ENCODE data around the gene ZSCAN5B. TPM values are rescaled to one million over a fixed set of nuclear protein-coding genes. Genes with fewer than 3 reads are reported as not detected.
"Not testable (repeated sequence)": the region's sequence is repeated elsewhere in the genome, so short reads cannot be mapped to it uniquely, and the experiment has no call there.

The ZSCAN5B gene
- polyA plus RNA-seq, 4 donors = 0.06 TPM; not detected in 3

GRCh38 chr19:56191711-56192110 lies 5.9 kb downstream of the ZSCAN5B start:
- 81 to 84% (median 81%) methylated on average over 10 of the region's 10 CpGs for whole genome bisulfite sequencing, 3 donors
- Histone ChIP-seq H3K27ac (ENCODE audit: low read depth in 1 of 3, low read length in 2 of 3) (no peak overlapping the region), H3K36me3 (ENCODE audit: control insufficient read depth in 3 of 3, insufficient read depth in 2 of 3, low read depth in 1 of 3, low read length in 3 of 3) (no peaks in the 10 kb centered on the region), H3K27me3 (ENCODE audit: control insufficient read depth in 3 of 3, insufficient read depth in 3 of 3, low read length in 3 of 3) (no peaks in the 10 kb centered on the region), H3K4me1 (ENCODE audit: control insufficient read depth in 3 of 3, insufficient read depth in 2 of 3, low read depth in 1 of 3, low read length in 2 of 3) (no peaks in the 10 kb centered on the region), H3K9me3 (ENCODE audit: control insufficient read depth in 2 of 2, insufficient read depth in 1 of 2, low read depth in 1 of 2, low read length in 1 of 2) (no peaks in the 10 kb centered on the region), H3K4me3 (ENCODE audit: low read depth in 1 of 3, low read length in 3 of 3) (no peak overlapping the region)
- no peak for FAIRE-seq
- DNase-seq = no peak

- H3K4me1 ChIP-seq (ENCODE audit: control insufficient read depth in 3 of 3, insufficient read depth in 2 of 3, low read depth in 1 of 3, low read length in 2 of 3) = no peaks in the 10 kb centered on the region
- H3K27me3 ChIP-seq (ENCODE audit: control insufficient read depth in 3 of 3, insufficient read depth in 3 of 3, low read length in 3 of 3) = no peaks in the 10 kb centered on the region
- no peak overlapping the region for H3K27ac ChIP-seq (ENCODE audit: low read depth in 1 of 3, low read length in 2 of 3)
- FAIRE-seq (no peak), DNase-seq (no peak)
- no peaks in the 10 kb centered on the region for H3K36me3 ChIP-seq (ENCODE audit: control insufficient read depth in 3 of 3, insufficient read depth in 2 of 3, low read depth in 1 of 3, low read length in 3 of 3)
- WGBS, 3 donors = 75 to 79% (median 77%) methylated on average over 7 of the region's 7 CpGs
- H3K9me3 ChIP-seq (ENCODE audit: control insufficient read depth in 2 of 2, insufficient read depth in 1 of 2, low read depth in 1 of 2, low read length in 1 of 2) = no peaks in the 10 kb centered on the region
- no peak overlapping the region for H3K4me3 ChIP-seq (ENCODE audit: low read depth in 1 of 3, low read length in 3 of 3)
These were observed 6.5 kb downstream of the ZSCAN5B start for GRCh38 chr19:56191115-56191514.

- peak in 1 of 2 donors; percentile 2 for DNase-seq
- Histone ChIP-seq H3K9me3 (ENCODE audit: control insufficient read depth in 2 of 2, insufficient read depth in 1 of 2, low read depth in 1 of 2, low read length in 1 of 2) (no peaks in the 10 kb centered on the region), H3K36me3 (ENCODE audit: control insufficient read depth in 3 of 3, insufficient read depth in 2 of 3, low read depth in 1 of 3, low read length in 3 of 3) (no peaks in the 10 kb centered on the region), H3K27ac (ENCODE audit: low read depth in 1 of 3, low read length in 2 of 3) (no peak overlapping the region), H3K4me3 (ENCODE audit: low read depth in 1 of 3, low read length in 3 of 3) (no peak overlapping the region), H3K27me3 (ENCODE audit: control insufficient read depth in 3 of 3, insufficient read depth in 3 of 3, low read length in 3 of 3) (no peaks in the 10 kb centered on the region), H3K4me1 (ENCODE audit: control insufficient read depth in 3 of 3, insufficient read depth in 2 of 3, low read depth in 1 of 3, low read length in 2 of 3) (no peaks in the 10 kb centered on the region)
- 72 to 79% (median 79%) methylated on average over 16 to 17 of the region's 17 CpGs for WGBS, 3 donors
- FAIRE-seq = no peak
These were observed 7.8 kb downstream of the ZSCAN5B start for GRCh38 chr19:56189785-56190184.

GRCh38 chr19:56177564-56178243 lies 19.9 kb downstream of the ZSCAN5B start:
- no peak overlapping the region for H3K27ac ChIP-seq (ENCODE audit: low read depth in 1 of 3, low read length in 2 of 3)
- FAIRE-seq (no peak), DNase-seq (no peak)
- H3K4me3 ChIP-seq (ENCODE audit: low read depth in 1 of 3, low read length in 3 of 3) = no peak overlapping the region
- no peaks in the 10 kb centered on the region for H3K4me1 ChIP-seq (ENCODE audit: control insufficient read depth in 3 of 3, insufficient read depth in 2 of 3, low read depth in 1 of 3, low read length in 2 of 3)
- H3K27me3 ChIP-seq (ENCODE audit: control insufficient read depth in 3 of 3, insufficient read depth in 3 of 3, low read length in 3 of 3) = peaks cover 0 to 7% (median 4%) of the 10 kb centered on the region in 3 donors
- H3K36me3 ChIP-seq (ENCODE audit: control insufficient read depth in 3 of 3, insufficient read depth in 2 of 3, low read depth in 1 of 3, low read length in 3 of 3) = no peaks in the 10 kb centered on the region
- no peaks in the 10 kb centered on the region for H3K9me3 ChIP-seq (ENCODE audit: control insufficient read depth in 2 of 2, insufficient read depth in 1 of 2, low read depth in 1 of 2, low read length in 1 of 2)
- WGBS, 3 donors = 34 to 57% (median 48%) methylated on average over 11 of the region's 11 CpGs

GRCh38 chr19:56176881-56177280 lies 20.7 kb downstream of the ZSCAN5B start:
- Histone ChIP-seq H3K4me3 (ENCODE audit: low read depth in 1 of 3, low read length in 3 of 3) (no peak overlapping the region), H3K9me3 (ENCODE audit: control insufficient read depth in 2 of 2, insufficient read depth in 1 of 2, low read depth in 1 of 2, low read length in 1 of 2) (no peaks in the 10 kb centered on the region), H3K27me3 (ENCODE audit: control insufficient read depth in 3 of 3, insufficient read depth in 3 of 3, low read length in 3 of 3) (peaks cover 0 to 4% (median 4%) of the 10 kb centered on the region in 3 donors), H3K27ac (ENCODE audit: low read depth in 1 of 3, low read length in 2 of 3) (no peak overlapping the region), H3K36me3 (ENCODE audit: control insufficient read depth in 3 of 3, insufficient read depth in 2 of 3, low read depth in 1 of 3, low read length in 3 of 3) (no peaks in the 10 kb centered on the region), H3K4me1 (ENCODE audit: control insufficient read depth in 3 of 3, insufficient read depth in 2 of 3, low read depth in 1 of 3, low read length in 2 of 3) (no peaks in the 10 kb centered on the region)
- 70 to 78% (median 76%) methylated on average over 18 of the region's 18 CpGs for WGBS, 3 donors
- no peak for DNase-seq
- no peak for FAIRE-seq

GRCh38 chr19:56176310-56176709 lies 21.3 kb downstream of the ZSCAN5B start:
- H3K9me3 ChIP-seq (ENCODE audit: control insufficient read depth in 2 of 2, insufficient read depth in 1 of 2, low read depth in 1 of 2, low read length in 1 of 2); DNase-seq; FAIRE-seq; H3K4me3 ChIP-seq (ENCODE audit: low read depth in 1 of 3, low read length in 3 of 3); H3K4me1 ChIP-seq (ENCODE audit: control insufficient read depth in 3 of 3, insufficient read depth in 2 of 3, low read depth in 1 of 3, low read length in 2 of 3); H3K27ac ChIP-seq (ENCODE audit: low read depth in 1 of 3, low read length in 2 of 3); H3K36me3 ChIP-seq (ENCODE audit: control insufficient read depth in 3 of 3, insufficient read depth in 2 of 3, low read depth in 1 of 3, low read length in 3 of 3); H3K27me3 ChIP-seq (ENCODE audit: control insufficient read depth in 3 of 3, insufficient read depth in 3 of 3, low read length in 3 of 3): not testable (repeated sequence)
- 22 to 66% (median 22%) methylated on average over 1 to 11 of the region's 11 CpGs for WGBS, 3 donors

GRCh38 chr19:56175861-56176307 lies 21.7 kb downstream of the ZSCAN5B start, which contains the start of gene GALP:
Gene GALP (plus strand): TSS chr19:56176008. CDS start chr19:56177109, 1,101 bp downstream.
- not testable (repeated sequence) for H3K27ac ChIP-seq (ENCODE audit: low read depth in 1 of 3, low read length in 2 of 3); H3K4me1 ChIP-seq (ENCODE audit: control insufficient read depth in 3 of 3, insufficient read depth in 2 of 3, low read depth in 1 of 3, low read length in 2 of 3); H3K4me3 ChIP-seq (ENCODE audit: low read depth in 1 of 3, low read length in 3 of 3); H3K9me3 ChIP-seq (ENCODE audit: control insufficient read depth in 2 of 2, insufficient read depth in 1 of 2, low read depth in 1 of 2, low read length in 1 of 2); H3K27me3 ChIP-seq (ENCODE audit: control insufficient read depth in 3 of 3, insufficient read depth in 3 of 3, low read length in 3 of 3); FAIRE-seq; DNase-seq; H3K36me3 ChIP-seq (ENCODE audit: control insufficient read depth in 3 of 3, insufficient read depth in 2 of 3, low read depth in 1 of 3, low read length in 3 of 3)
- 15 to 46% (median 43%) methylated on average over 13 to 15 of the region's 15 CpGs for WGBS, 3 donors

- Histone ChIP-seq H3K4me1 (ENCODE audit: control insufficient read depth in 3 of 3, insufficient read depth in 2 of 3, low read depth in 1 of 3, low read length in 2 of 3) (no peaks in the 10 kb centered on the region), H3K4me3 (ENCODE audit: low read depth in 1 of 3, low read length in 3 of 3) (no peak overlapping the region), H3K27ac (ENCODE audit: low read depth in 1 of 3, low read length in 2 of 3) (no peak overlapping the region), H3K36me3 (ENCODE audit: control insufficient read depth in 3 of 3, insufficient read depth in 2 of 3, low read depth in 1 of 3, low read length in 3 of 3) (no peaks in the 10 kb centered on the region), H3K27me3 (ENCODE audit: control insufficient read depth in 3 of 3, insufficient read depth in 3 of 3, low read length in 3 of 3) (peaks cover 0 to 4% (median 4%) of the 10 kb centered on the region in 3 donors), H3K9me3 (ENCODE audit: control insufficient read depth in 2 of 2, insufficient read depth in 1 of 2, low read depth in 1 of 2, low read length in 1 of 2) (no peaks in the 10 kb centered on the region)
- DNase-seq (no peak), FAIRE-seq (no peak)
- WGBS, 3 donors = 25 to 49% (median 43%) methylated on average over 11 of the region's 11 CpGs
These were observed 23.0 kb downstream of the ZSCAN5B start for GRCh38 chr19:56174550-56174949.

GRCh38 chr19:56174086-56174485 lies 23.5 kb downstream of the ZSCAN5B start:
- peaks cover 0 to 4% (median 4%) of the 10 kb centered on the region in 3 donors for H3K27me3 ChIP-seq (ENCODE audit: control insufficient read depth in 3 of 3, insufficient read depth in 3 of 3, low read length in 3 of 3)
- H3K36me3 ChIP-seq (ENCODE audit: control insufficient read depth in 3 of 3, insufficient read depth in 2 of 3, low read depth in 1 of 3, low read length in 3 of 3) = no peaks in the 10 kb centered on the region
- no peaks in the 10 kb centered on the region for H3K9me3 ChIP-seq (ENCODE audit: control insufficient read depth in 2 of 2, insufficient read depth in 1 of 2, low read depth in 1 of 2, low read length in 1 of 2)
- H3K4me3 ChIP-seq (ENCODE audit: low read depth in 1 of 3, low read length in 3 of 3) = no peak overlapping the region
- WGBS, 3 donors = 14 to 26% (median 19%) methylated on average over 9 of the region's 9 CpGs
- FAIRE-seq = no peak
- H3K4me1 ChIP-seq (ENCODE audit: control insufficient read depth in 3 of 3, insufficient read depth in 2 of 3, low read depth in 1 of 3, low read length in 2 of 3) = no peaks in the 10 kb centered on the region
- no peak for DNase-seq
- H3K27ac ChIP-seq (ENCODE audit: low read depth in 1 of 3, low read length in 2 of 3) = no peak overlapping the region
